H4 (cell line): ENCODE data around the gene CHRNA4. TPM values are rescaled to one million over a fixed set of nuclear protein-coding genes. Genes with fewer than 3 reads are reported as not detected.

Experiments
- DNase-seq: peaks from one replicate; pipeline ENCODE4 v3.0.0-alpha.2; 2015; ENCODE audit warnings: low spot score
- total RNA-seq: library from RNA; depleted of rRNA; stranded (reverse); fragments of >200 nt; shearing (Covaris generic); gene quantifications from 2 replicates; pipeline ENCODE4 v1.2.3, GENCODE V29; 2014

CHRNA4 gene
- total RNA-seq, 1 experiment from 2014 or later: not detected

GRCh38 chr20:63363981-63364561 is 2.9 kb upstream of the CHRNA4 start:
- no peak for DNase-seq

GRCh38 chr20:63363013-63363957 is 2.1 kb upstream of the CHRNA4 start:
- DNase-seq: no peak

GRCh38 chr20:63362436-63363009 is 1.4 kb upstream of the CHRNA4 start:
- DNase-seq: no peak

GRCh38 chr20:63361519-63362435 is 628 bp upstream of the CHRNA4 start:
- no peak for DNase-seq

GRCh38 chr20:63359937-63360849 is 956 bp downstream of the CHRNA4 start:
- no peak for DNase-seq

GRCh38 chr20:63359164-63359934 is 1.8 kb downstream of the CHRNA4 start:
- DNase-seq: no peak

GRCh38 chr20:63357921-63358905 is 2.9 kb downstream of the CHRNA4 start:
- no peak for DNase-seq

GRCh38 chr20:63356931-63357879 is 3.9 kb downstream of the CHRNA4 start:
- DNase-seq: no peak

GRCh38 chr20:63356511-63356910 is 4.6 kb downstream of the CHRNA4 start:
- no peak for DNase-seq

GRCh38 chr20:63355781-63356295 is 5.3 kb downstream of the CHRNA4 start:
- DNase-seq: no peak

GRCh38 chr20:63354636-63355350 is 6.4 kb downstream of the CHRNA4 start:
- no peak for DNase-seq

GRCh38 chr20:63352811-63353221 is 8.3 kb downstream of the CHRNA4 start:
- DNase-seq: no peak

- no peak for DNase-seq
These were observed 9.1 kb downstream of the CHRNA4 start for GRCh38 chr20:63351811-63352591.

- no peak for DNase-seq
These were observed 9.8 kb downstream of the CHRNA4 start for GRCh38 chr20:63351326-63351700.

GRCh38 chr20:63350597-63351325 is 10.4 kb downstream of the CHRNA4 start:
- no peak for DNase-seq
